ENCODE data around the gene FH.

FH gene

GRCh38 chr1:241456743-241457142 lies 62.8 kb downstream of the FH start:
- no peak for DNase-seq

- DNase-seq, result no peak
These were observed 65.8 kb downstream of the FH start for GRCh38 chr1:241453732-241454131.

GRCh38 chr1:241451956-241452355 lies 67.6 kb downstream of the FH start:
- DNase-seq, result no peak
